Adrenal gland (tissue), 12 donors: Measurements from ENCODE around the gene MAML3. TPM values are rescaled to one million over a fixed set of nuclear protein-coding genes. Genes with fewer than 3 reads are reported as not detected.

Experiments used
- DNase-seq, 7 donors: peaks; one replicate each; pipeline ENCODE4 v3.0.0-alpha.2; 2019 to 2020
- H3K27ac ChIP-seq, 5 donors: fragments of 200-600 bp; sonication (generic) in 4 of 5; 1 replicate in 3 of 5; 2 replicates in 2 of 5; pipeline versions ENCODE4 v1.5.1 to v1.8.0; 2016 to 2020; ENCODE audit warnings: mild to moderate bottlenecking in 1 of 5
- H3K27me3 ChIP-seq: fragments of 200-600 bp; 2 replicates; pipeline ENCODE4 v1.8.0; 2021
- H3K36me3 ChIP-seq, 2 donors: fragments of 200-600 bp; replicated peaks in 1 of 2; 1 replicate in 1 of 2; 2 replicates in 1 of 2; pipeline versions ENCODE4 v1.5.1 to v1.8.0; 2018 to 2022
- H3K4me1 ChIP-seq, 2 donors: fragments of 200-600 bp; replicated peaks in 1 of 2; 1 replicate in 1 of 2; 2 replicates in 1 of 2; pipeline versions ENCODE4 v1.5.1 to v1.8.0; 2018 to 2021
- H3K4me3 ChIP-seq, 4 donors: fragments of 200-600 bp; sonication (generic) in 3 of 4; one replicate each; pipeline ENCODE4 v1.5.1; 2016 to 2018
- H3K9me3 ChIP-seq, 3 donors: fragments of 200-600 bp; sonication (generic) in 1 of 3; replicated peaks in 1 of 3; 1 replicate in 2 of 3; 2 replicates in 1 of 3; pipeline versions ENCODE4 v1.5.1 to v1.8.0; 2016 to 2021
- POLR2A ChIP-seq, 2 donors: fragments of 450-650 bp; IDR thresholded peaks; one replicate each; pipeline ENCODE4 v1.6.1; 2017; ENCODE audit warnings: antibody characterized with exemption in 2 of 2, mild to moderate bottlenecking in 2 of 2, moderate library complexity in 1 of 2
- WGBS, 4 donors: extraction: QIAGEN DNeasy Blood & Tissue Kit in 2 of 4; methylation state at CpG; one replicate each; pipeline versions ENCODE4 v1.1.5 to v1.1.7; 2013 to 2017; 5-methylcytosine and 5-hydroxymethylcytosine counted together
- intact Hi-C, 2 donors: fragments of 100-400 bp; cut with DNase I; formaldehyde crosslinking; loops; one replicate each; pipeline versions ENCODE4 v1.14.1 to v1.15.0; 2022 to 2023
- polyA plus RNA-seq, 3 donors: library from polyadenylated mRNA; stranded (reverse); fragments of 200-250 nt in 2 of 3; fragments of 350-450 nt in 1 of 3; fragmentation: Illumina TruSeq in 1 of 3; extraction: RNeasy Lipid Tissue Mini Kit (QIAGEN cat#74804) in 1 of 3; gene quantifications; one replicate each; pipeline ENCODE4 v1.2.3, GENCODE V29; 2013 to 2014
- total RNA-seq, 9 donors: library from RNA; depleted of rRNA in 4 of 9; stranded (reverse); fragments of >200 nt in 4 of 9; fragments of 120-200 nt in 1 of 9; fragmentation: NEBNext Ultra II Directional in 1 of 9; extraction: Animal tissue kit (Norgen Biotek cat#: 25700) in 1 of 9; gene quantifications; one replicate each; pipeline versions ENCODE4 v1.1.0 to v1.2.4, GENCODE V29; 2013 to 2023
- TF ChIP-seq, protein P1 (sequence below), 6 experiments: fragments of 450-650 bp in 4 of 6; fragments of 200-600 bp in 2 of 6; sonication (generic) in 1 of 6; IDR thresholded peaks; 1 replicate in 5 of 6; 2 replicates in 1 of 6; pipeline versions ENCODE4 v1.5.1 to v1.8.0; 2016 to 2021; ENCODE audit warnings: antibody characterized with exemption in 6 of 6, mild to moderate bottlenecking in 2 of 6, moderate library complexity in 1 of 6
- donor health status: healthy with polysubstance abuse.
- donor health status: Bipolar disorder and iron deficiency.
- donor health status: DM: yes; HTN: yes; CAD: no.
- donor health status: DM: no; HTN: no; CAD: no.
- donor health status: DM: no; HTN: no; CAD: no.
- donor health status: DM: yes; HTN: yes; CAD: no.

Gene MAML3
- total and polyA plus RNA-seq, 12 donors: 2.0 to 15.9 (median 8.4) TPM

- no peak for TF ChIP-seq POLR2A (IDR thresholded peaks at IDR 0.05)
- TF ChIP-seq, protein P1, sequence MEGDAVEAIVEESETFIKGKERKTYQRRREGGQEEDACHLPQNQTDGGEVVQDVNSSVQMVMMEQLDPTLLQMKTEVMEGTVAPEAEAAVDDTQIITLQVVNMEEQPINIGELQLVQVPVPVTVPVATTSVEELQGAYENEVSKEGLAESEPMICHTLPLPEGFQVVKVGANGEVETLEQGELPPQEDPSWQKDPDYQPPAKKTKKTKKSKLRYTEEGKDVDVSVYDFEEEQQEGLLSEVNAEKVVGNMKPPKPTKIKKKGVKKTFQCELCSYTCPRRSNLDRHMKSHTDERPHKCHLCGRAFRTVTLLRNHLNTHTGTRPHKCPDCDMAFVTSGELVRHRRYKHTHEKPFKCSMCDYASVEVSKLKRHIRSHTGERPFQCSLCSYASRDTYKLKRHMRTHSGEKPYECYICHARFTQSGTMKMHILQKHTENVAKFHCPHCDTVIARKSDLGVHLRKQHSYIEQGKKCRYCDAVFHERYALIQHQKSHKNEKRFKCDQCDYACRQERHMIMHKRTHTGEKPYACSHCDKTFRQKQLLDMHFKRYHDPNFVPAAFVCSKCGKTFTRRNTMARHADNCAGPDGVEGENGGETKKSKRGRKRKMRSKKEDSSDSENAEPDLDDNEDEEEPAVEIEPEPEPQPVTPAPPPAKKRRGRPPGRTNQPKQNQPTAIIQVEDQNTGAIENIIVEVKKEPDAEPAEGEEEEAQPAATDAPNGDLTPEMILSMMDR (IDR thresholded peaks at IDR 0.05): no peak
- Histone ChIP-seq H3K27me3 (no peaks in the 10 kb centered on the region), H3K27ac (no peak overlapping the region), H3K9me3 (no peaks in the 10 kb centered on the region), H3K4me1 (no peaks in the 10 kb centered on the region), H3K4me3 (no peak overlapping the region), H3K36me3 (no peaks in the 10 kb centered on the region)
- 80 to 93% (median 81%) methylated on average over 2 of the region's 2 CpGs for WGBS, 4 donors
- DNase-seq: no peak
- intact Hi-C loops: no loop called here
These were observed 28.6 kb downstream of the MAML3 start for GRCh38 chr4:140125374-140125773.

DNA sequence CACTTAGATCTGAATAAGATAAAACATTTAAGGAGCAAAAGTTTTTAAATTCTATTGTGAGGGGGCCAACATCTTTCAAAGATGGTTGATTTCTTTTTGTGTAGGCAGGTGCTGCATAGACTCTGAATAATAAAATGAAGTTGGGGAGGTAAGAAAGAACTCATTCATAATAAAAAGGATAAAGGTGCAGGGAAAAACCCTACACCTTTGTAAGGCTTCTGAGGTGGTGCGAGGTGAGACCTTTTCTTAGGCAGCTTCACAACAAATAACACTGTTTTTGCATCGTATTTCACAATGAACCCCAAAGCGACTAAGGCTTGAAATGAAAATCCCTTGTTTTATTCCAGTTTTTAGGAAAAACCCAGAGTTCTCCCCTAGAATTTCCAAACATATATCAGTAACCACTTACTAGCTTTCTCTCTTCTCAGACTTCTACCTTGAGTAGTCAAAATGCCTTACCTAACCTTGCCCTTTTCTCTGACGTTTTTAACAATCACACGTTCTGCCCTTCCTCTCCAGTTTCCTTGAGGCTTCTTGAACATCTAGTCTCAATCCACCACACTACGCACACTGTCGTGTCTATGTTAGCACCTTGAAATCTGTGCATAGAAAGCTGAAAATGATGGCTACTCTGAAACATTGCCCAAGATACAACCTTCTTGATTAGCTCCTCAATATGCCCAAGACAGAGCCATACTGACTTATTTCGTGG lies 30.2 kb downstream of the MAML3 start:
- TF ChIP-seq, protein P1 (IDR thresholded peaks at IDR 0.05): no peak
- no peak for TF ChIP-seq POLR2A (IDR thresholded peaks at IDR 0.05)
- H3K27ac ChIP-seq: no peak overlapping the region
- DNase-seq: no peak
- H3K36me3 ChIP-seq: no peaks in the 10 kb centered on the region
- no peaks in the 10 kb centered on the region for H3K9me3 ChIP-seq
- no peaks in the 10 kb centered on the region for H3K4me1 ChIP-seq
- no peak overlapping the region for H3K4me3 ChIP-seq
- no peaks in the 10 kb centered on the region for H3K27me3 ChIP-seq
- 81 to 89% (median 83%) methylated on average over 8 of the region's 8 CpGs for WGBS, 4 donors
- intact Hi-C loops: no loop called here

DNA sequence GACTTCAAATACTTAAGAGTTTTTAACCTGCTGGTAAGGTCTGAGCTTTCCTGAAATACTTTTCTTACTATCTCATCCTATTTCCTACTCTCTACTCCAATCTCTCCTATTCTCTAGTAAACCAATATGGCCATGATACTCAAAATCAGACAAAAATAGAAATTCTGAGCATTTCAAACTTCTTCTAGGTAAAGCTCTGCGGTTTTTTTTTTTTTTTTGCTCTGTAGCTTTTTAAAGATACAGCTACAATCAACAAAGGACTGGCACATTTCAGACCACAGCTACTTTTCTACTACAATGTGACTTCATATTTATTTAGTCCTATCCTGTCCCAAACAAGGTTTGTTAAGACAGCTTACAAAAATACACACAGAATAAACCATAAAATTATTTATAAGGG lies 31.1 kb downstream of the MAML3 start:
- Histone ChIP-seq H3K27me3 (no peaks in the 10 kb centered on the region), H3K9me3 (no peaks in the 10 kb centered on the region), H3K36me3 (no peaks in the 10 kb centered on the region), H3K27ac (no peak overlapping the region), H3K4me1 (no peaks in the 10 kb centered on the region), H3K4me3 (no peak overlapping the region)
- no peak for DNase-seq
- intact Hi-C loops: no loop called here
- TF ChIP-seq, protein P1 (IDR thresholded peaks at IDR 0.05): no peak
- TF ChIP-seq POLR2A (IDR thresholded peaks at IDR 0.05): no peak
- 42 to 62% (median 51%) methylated on average over 1 of the region's 1 CpG for WGBS, 4 donors

- Histone ChIP-seq H3K27me3 (no peaks in the 10 kb centered on the region), H3K4me1 (no peaks in the 10 kb centered on the region), H3K27ac (no peak overlapping the region), H3K9me3 (no peaks in the 10 kb centered on the region), H3K4me3 (no peak overlapping the region), H3K36me3 (no peaks in the 10 kb centered on the region)
- intact Hi-C loops: no loop called here
- 91 to 97% (median 92%) methylated on average over 3 of the region's 3 CpGs for WGBS, 4 donors
- no peak for DNase-seq
- TF ChIP-seq, protein P1 (IDR thresholded peaks at IDR 0.05): no peak
- TF ChIP-seq POLR2A (IDR thresholded peaks at IDR 0.05): no peak
These were observed 32.3 kb downstream of the MAML3 start for GRCh38 chr4:140121646-140122045.
